Esophagus mucosa (tissue), 1 donor: ENCODE measurements around the gene MKNK1. TPM values are rescaled to one million over a fixed set of nuclear protein-coding genes. Genes with fewer than 3 reads are reported as not detected.
A peak's percentile ranks its signal among the peaks of the same experiment; 100 is the strongest.

Experiments used
- ATAC-seq: fragments of 200-7000 bp; cut with Tn5 transposase; one replicate; pipeline ENCODE4 v1.9.1; 2020
- total RNA-seq: library from RNA; stranded (reverse); gene quantifications from one replicate; pipeline ENCODE4 v1.2.4, GENCODE V29; 2023
- donor health status: DM: yes; HTN: yes; CAD: no.

The MKNK1 gene
- total RNA-seq, 1 donor from 2014 or later, result 31.3 TPM

- ATAC-seq, result no peak
Observed at GRCh38 chr1:46557403-46557802, 46.7 kb downstream of the MKNK1 start.

GRCh38 chr1:46556822-46557221 is 47.2 kb downstream of the MKNK1 start:
- ATAC-seq, result peak; percentile 78

- no peak for ATAC-seq
Observed at GRCh38 chr1:46555826-46556619, 48.0 kb downstream of the MKNK1 start.

- ATAC-seq, result no peak
Observed at GRCh38 chr1:46554597-46555381, 49.3 kb downstream of the MKNK1 start.

GRCh38 chr1:46554236-46554596 is 49.9 kb downstream of the MKNK1 start:
- ATAC-seq, result no peak

GRCh38 chr1:46553506-46553905 is 50.6 kb downstream of the MKNK1 start:
- ATAC-seq, result no peak

- no peak for ATAC-seq
Observed at GRCh38 chr1:46552357-46553237, 51.5 kb downstream of the MKNK1 start.

- no peak for ATAC-seq
Observed at GRCh38 chr1:46551597-46552095, 52.4 kb downstream of the MKNK1 start, which contains the start of gene KNCN. KNCN (minus strand) TSS chr1:46551647; CDS start chr1:46551215, 432 bp downstream.

GRCh38 chr1:46550751-46551231 is 53.3 kb downstream of the MKNK1 start:
- no peak for ATAC-seq

GRCh38 chr1:46549697-46550681 is 54.1 kb downstream of the MKNK1 start:
- ATAC-seq, result no peak

- ATAC-seq, result peak; percentile 28
Observed at GRCh38 chr1:46547481-46548383, 56.3 kb downstream of the MKNK1 start.

- no peak for ATAC-seq
Observed at GRCh38 chr1:46546210-46546609, 57.9 kb downstream of the MKNK1 start.

- ATAC-seq, result no peak
Observed at GRCh38 chr1:46545784-46546183, 58.3 kb downstream of the MKNK1 start.

- no peak for ATAC-seq
Observed at GRCh38 chr1:46544561-46545240, 59.4 kb downstream of the MKNK1 start.

GRCh38 chr1:46543761-46544560 is 60.1 kb downstream of the MKNK1 start:
- ATAC-seq, result no peak

- no peak for ATAC-seq
Observed at GRCh38 chr1:46543382-46543760, 60.7 kb downstream of the MKNK1 start.

GRCh38 chr1:46539972-46540371 is 64.1 kb downstream of the MKNK1 start:
- ATAC-seq, result peak; percentile 51

- ATAC-seq, result no peak
Observed at GRCh38 chr1:46538147-46538546, 65.9 kb downstream of the MKNK1 start.

- no peak for ATAC-seq
Observed at GRCh38 chr1:46537651-46538050, 66.4 kb downstream of the MKNK1 start.
